MCF 10A (cell line): ENCODE results near the gene EXO1. TPM values are rescaled to one million over a fixed set of nuclear protein-coding genes. Genes with fewer than 3 reads are reported as not detected.

Experiments
- BruUV-seq: library from RNA; stranded (reverse); fragments of 400-500 nt; replicated peaks from 2 replicates; lab custom pipeline; 2021; lab: Mats Ljungman, UMichigan
- CTCF ChIA-PET: fragments of 300-600 bp; sonication (Branson Sonifier 250); formaldehyde crosslinking; extraction: SDS; loops from one replicate; lab custom pipeline; 2021; ENCODE audit warnings: antibody characterized with exemption, inconsistent platforms; lab: Yijun Ruan, JAX
- POLR2A ChIA-PET: fragments of 300-600, 350-650 bp; sonication (Branson Sonifier 250); formaldehyde crosslinking; extraction: SDS; loops from one replicate; lab custom pipeline; 2020; ENCODE audit warnings: antibody characterized with exemption, inconsistent platforms; lab: Yijun Ruan, JAX
- DNase-seq: peaks from one replicate; pipeline ENCODE4 v3.0.0-alpha.2; 2018; ENCODE audit not compliant: unreplicated experiment
- H3K27ac Mint-ChIP-seq: one replicate; pipeline ENCODE4 v1.8.0; 2022; ENCODE audit warnings: mild to moderate bottlenecking, low read depth, mixed read lengths; ENCODE audit not compliant: unreplicated experiment
- H3K27me3 Mint-ChIP-seq: one replicate; pipeline ENCODE4 v1.8.0; 2022; ENCODE audit warnings: mixed read lengths; ENCODE audit not compliant: insufficient read depth, unreplicated experiment
- H3K36me3 Mint-ChIP-seq: one replicate; pipeline ENCODE4 v1.8.0; 2022; ENCODE audit warnings: mild to moderate bottlenecking, moderate library complexity, mixed read lengths; ENCODE audit not compliant: insufficient read depth, unreplicated experiment
- H3K4me1 Mint-ChIP-seq: one replicate; pipeline ENCODE4 v1.8.0; 2022; ENCODE audit warnings: mixed read lengths; ENCODE audit not compliant: insufficient read depth, unreplicated experiment
- H3K4me3 Mint-ChIP-seq: one replicate; pipeline ENCODE4 v1.8.0; 2022; ENCODE audit warnings: mild to moderate bottlenecking, moderate library complexity, mixed read lengths; ENCODE audit not compliant: unreplicated experiment
- H3K9me3 Mint-ChIP-seq: one replicate; pipeline ENCODE4 v1.8.0; 2022; ENCODE audit warnings: mixed read lengths; ENCODE audit not compliant: unreplicated experiment
- CTCF ChIP-seq: fragments of 200-600 bp; IDR thresholded peaks from one replicate; pipeline ENCODE4 v1.8.0; 2022; ENCODE audit warnings: antibody characterized with exemption, mild to moderate bottlenecking; ENCODE audit not compliant: unreplicated experiment
- intact Hi-C: fragments of 100-400 bp; cut with micrococcal nuclease; formaldehyde crosslinking; loops from 2 replicates; pipeline ENCODE4 v1.14.1; 2022
- total RNA-seq: library from RNA; stranded (reverse); gene quantifications from 2 replicates; pipeline ENCODE4 v1.2.3, GENCODE V29; 2022

Gene EXO1
- total RNA-seq, 1 experiment from 2014 or later, result 17.5 TPM

- H3K27ac Mint-ChIP-seq, result no peak overlapping the region
- intact Hi-C loops, result no loop called here
- peaks cover 5% of the 10 kb centered on the region for H3K4me1 Mint-ChIP-seq
- TF ChIP-seq CTCF, result no peak
- ChIA-PET POLR2A (no interaction called here), CTCF (interaction anchor here (1.0 to 1.1 kb wide), 2 partner anchors 15 to 83 kb away, joined by 4 read pairs; partner anchors contain the start of gene MAP1LC3C)
- no peak overlapping the region for H3K4me3 Mint-ChIP-seq
- no peaks in the 10 kb centered on the region for H3K9me3 Mint-ChIP-seq
- DNase-seq, result no peak
- H3K36me3 Mint-ChIP-seq, result no peaks in the 10 kb centered on the region
- H3K27me3 Mint-ChIP-seq, result no peaks in the 10 kb centered on the region
- no TSS peak for BruUV-seq
Measured at GRCh38 chr1:241916196-241916595, 68.2 kb downstream of the EXO1 start.

- peaks cover 5% of the 10 kb centered on the region for H3K4me1 Mint-ChIP-seq
- BruUV-seq, result no TSS peak
- CTCF ChIA-PET, result interaction anchor here (0.7 to 1.5 kb wide), 6 partner anchors 9 to 538 kb away, joined by 3 to 5 read pairs (median 4); no protein-coding TSS in a partner anchor
Measured at GRCh38 chr1:241917487-241917886, 69.5 kb downstream of the EXO1 start.

GRCh38 chr1:241918879-241919278, 70.9 kb downstream of the EXO1 start:
- CTCF ChIA-PET, result interaction anchor here (0.7 to 1.5 kb wide), 6 partner anchors 15 to 548 kb away, joined by 3 to 5 read pairs (median 4); partner anchors contain the start of gene MAP1LC3C
- intact Hi-C loops, result no loop called here
- Mint-ChIP-seq H3K36me3 (no peaks in the 10 kb centered on the region), H3K27me3 (no peaks in the 10 kb centered on the region), H3K9me3 (no peaks in the 10 kb centered on the region), H3K4me1 (peaks cover 11% of the 10 kb centered on the region), H3K27ac (peak overlapping the region; percentile 61), H3K4me3 (no peak overlapping the region)
- TF ChIP-seq CTCF, result no peak
- peak; percentile 87 for DNase-seq
- BruUV-seq, result no TSS peak
- POLR2A ChIA-PET, result no interaction called here

More at GRCh38 chr1:241917487-241917886, 69.5 kb downstream of the EXO1 start:
- no peaks in the 10 kb centered on the region for H3K36me3 Mint-ChIP-seq
- no peak overlapping the region for H3K27ac Mint-ChIP-seq
- H3K4me3 Mint-ChIP-seq, result no peak overlapping the region
- no peaks in the 10 kb centered on the region for H3K9me3 Mint-ChIP-seq
- TF ChIP-seq CTCF, result no peak
- DNase-seq, result no peak
- POLR2A ChIA-PET, result no interaction called here
- intact Hi-C loops, result no loop called here
- H3K27me3 Mint-ChIP-seq, result no peaks in the 10 kb centered on the region

- ChIA-PET CTCF (interaction anchor here (0.6 to 2.1 kb wide), 4 partner anchors 11 to 1368 kb away, joined by 3 to 9 read pairs (median 3); partner anchors contain the start of gene MAP1LC3C), POLR2A (no interaction called here)
- H3K4me1 Mint-ChIP-seq, result peaks cover 5% of the 10 kb centered on the region
- no peaks in the 10 kb centered on the region for H3K27me3 Mint-ChIP-seq
- no peaks in the 10 kb centered on the region for H3K36me3 Mint-ChIP-seq
- no TSS peak for BruUV-seq
- peak; percentile 66 for DNase-seq
- H3K27ac Mint-ChIP-seq, result no peak overlapping the region
- no peak overlapping the region for H3K4me3 Mint-ChIP-seq
- TF ChIP-seq CTCF, result no peak
- no peaks in the 10 kb centered on the region for H3K9me3 Mint-ChIP-seq
- intact Hi-C loops, result no loop called here
Measured at GRCh38 chr1:241924080-241924808, 76.2 kb downstream of the EXO1 start.
